ENCODE results near the gene RPS8. TPM values are rescaled to one million over a fixed set of nuclear protein-coding genes. Genes with fewer than 3 reads are reported as not detected.
"Not testable (repeated sequence)": the region's sequence is repeated elsewhere in the genome, so short reads cannot be mapped to it uniquely, and the experiment has no call there.

Gene RPS8
- polyA plus RNA-seq, 3 donors = 2,201 to 2,252 (median 2,214) TPM

GRCh38 chr1:44801491-44802305 lies 26.4 kb downstream of the RPS8 start:
- DNase-seq (ENCODE audit: low read depth in 3 of 3, low spot score in 2 of 3) = no peak

DNA sequence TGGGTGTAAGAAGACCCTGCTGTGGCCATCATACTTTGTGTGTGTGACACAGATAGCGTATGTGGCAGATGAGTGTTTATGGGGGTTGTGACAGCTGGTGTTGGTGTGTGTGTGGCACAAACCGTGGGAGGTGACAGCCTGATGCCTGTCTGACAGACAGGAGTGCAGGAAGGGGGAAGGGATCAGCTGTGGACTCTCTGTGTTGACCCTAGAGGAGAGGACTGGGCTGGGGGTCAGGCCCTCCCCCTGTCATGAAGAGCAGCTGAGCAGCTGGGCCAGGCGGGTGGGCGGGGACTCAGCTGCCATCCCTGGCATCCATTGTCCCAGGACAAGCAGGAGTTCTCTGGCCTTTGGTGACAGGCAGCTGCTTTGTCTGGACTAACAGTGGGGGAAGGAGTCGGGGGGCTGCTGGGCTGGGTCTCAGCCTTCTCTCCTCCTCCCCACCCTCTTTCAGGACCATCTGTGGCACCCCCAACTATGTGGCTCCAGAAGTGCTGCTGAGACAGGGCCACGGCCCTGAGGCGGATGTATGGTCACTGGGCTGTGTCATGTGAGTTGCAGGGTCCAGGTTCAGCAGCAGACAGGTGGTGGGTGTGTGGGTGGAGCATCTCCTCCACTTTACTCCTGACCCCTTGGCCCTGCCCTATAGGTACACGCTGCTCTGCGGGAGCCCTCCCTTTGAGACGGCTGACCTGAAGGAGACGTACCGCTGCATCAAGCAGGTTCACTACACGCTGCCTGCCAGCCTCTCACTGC lies 27.1 kb downstream of the RPS8 start:
- no peak for DNase-seq (ENCODE audit: low read depth in 3 of 3, low spot score in 2 of 3)

DNA sequence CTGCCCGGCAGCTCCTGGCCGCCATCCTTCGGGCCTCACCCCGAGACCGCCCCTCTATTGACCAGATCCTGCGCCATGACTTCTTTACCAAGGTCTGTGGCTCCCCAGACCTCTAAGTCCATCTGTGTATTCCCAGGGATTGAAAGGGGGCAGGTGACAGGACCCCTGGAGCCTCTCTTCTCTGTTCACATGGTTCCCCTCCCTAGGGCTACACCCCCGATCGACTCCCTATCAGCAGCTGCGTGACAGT lies 27.6 kb downstream of the RPS8 start:
- DNase-seq (ENCODE audit: low read depth in 3 of 3, low spot score in 2 of 3) = no peak

DNA sequence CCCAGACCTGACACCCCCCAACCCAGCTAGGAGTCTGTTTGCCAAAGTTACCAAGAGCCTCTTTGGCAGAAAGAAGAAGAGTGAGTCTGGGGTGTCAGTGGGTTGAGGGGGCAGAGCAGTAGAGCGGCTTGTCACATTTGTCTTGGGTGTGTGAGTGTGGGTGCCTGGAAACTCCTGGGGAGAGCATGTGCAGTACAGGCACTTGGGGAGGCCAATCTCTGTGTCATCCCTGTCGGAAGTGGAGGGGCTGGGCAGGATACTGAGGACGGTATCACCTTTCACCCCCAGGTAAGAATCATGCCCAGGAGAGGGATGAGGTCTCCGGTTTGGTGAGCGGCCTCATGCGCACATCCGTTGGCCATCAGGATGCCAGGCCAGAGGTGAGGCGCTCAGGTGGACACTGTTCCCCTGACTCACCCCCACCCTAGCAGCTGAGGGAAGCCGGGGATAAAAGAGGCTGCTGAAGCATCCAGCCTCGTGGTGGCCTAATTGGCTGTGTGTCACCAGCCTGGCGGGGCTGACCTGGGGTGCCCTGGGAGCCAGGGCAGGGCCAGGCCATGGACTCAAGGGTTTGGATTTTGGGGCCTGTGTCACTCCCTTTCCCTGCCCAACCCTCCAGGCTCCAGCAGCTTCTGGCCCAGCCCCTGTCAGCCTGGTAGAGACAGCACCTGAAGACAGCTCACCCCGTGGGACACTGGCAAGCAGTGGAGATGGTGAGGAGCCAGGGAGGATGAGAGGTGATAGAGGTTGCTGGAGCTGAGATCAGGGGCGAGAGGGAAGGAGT lies 28.2 kb downstream of the RPS8 start:
- DNase-seq (ENCODE audit: low read depth in 3 of 3, low spot score in 2 of 3) = no peak

DNA sequence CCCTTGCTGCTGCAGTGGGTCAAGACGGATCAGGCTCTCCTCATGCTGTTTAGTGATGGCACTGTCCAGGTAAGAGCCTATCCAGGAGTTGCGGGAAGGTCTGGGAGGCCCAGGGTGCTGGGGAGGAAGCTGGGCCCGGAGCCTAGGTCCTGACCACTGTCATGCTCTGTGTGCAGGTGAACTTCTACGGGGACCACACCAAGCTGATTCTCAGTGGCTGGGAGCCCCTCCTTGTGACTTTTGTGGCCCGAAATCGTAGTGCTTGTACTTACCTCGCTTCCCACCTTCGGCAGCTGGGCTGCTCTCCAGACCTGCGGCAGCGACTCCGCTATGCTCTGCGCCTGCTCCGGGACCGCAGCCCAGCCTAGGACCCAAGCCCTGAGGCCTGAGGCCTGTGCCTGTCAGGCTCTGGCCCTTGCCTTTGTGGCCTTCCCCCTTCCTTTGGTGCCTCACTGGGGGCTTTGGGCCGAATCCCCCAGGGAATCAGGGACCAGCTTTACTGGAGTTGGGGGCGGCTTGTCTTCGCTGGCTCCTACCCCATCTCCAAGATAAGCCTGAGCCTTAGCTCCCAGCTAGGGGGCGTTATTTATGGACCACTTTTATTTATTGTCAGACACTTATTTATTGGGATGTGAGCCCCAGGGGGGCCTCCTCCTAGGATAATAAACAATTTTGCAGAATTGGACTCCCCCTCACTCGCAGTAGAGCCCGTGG lies 30.1 kb downstream of the RPS8 start:
- no peak for DNase-seq (ENCODE audit: low read depth in 3 of 3, low spot score in 2 of 3)

GRCh38 chr1:44806025-44806703 lies 30.8 kb downstream of the RPS8 start:
- DNase-seq (ENCODE audit: low read depth in 3 of 3, low spot score in 2 of 3) = no peak

GRCh38 chr1:44806704-44807363 lies 31.5 kb downstream of the RPS8 start, which contains the start of gene DYNLT4:
Gene DYNLT4 (minus strand): TSS chr1:44807351. CDS start chr1:44806668, 683 bp downstream.
- DNase-seq (ENCODE audit: low read depth in 3 of 3, low spot score in 2 of 3) = no peak

DNA sequence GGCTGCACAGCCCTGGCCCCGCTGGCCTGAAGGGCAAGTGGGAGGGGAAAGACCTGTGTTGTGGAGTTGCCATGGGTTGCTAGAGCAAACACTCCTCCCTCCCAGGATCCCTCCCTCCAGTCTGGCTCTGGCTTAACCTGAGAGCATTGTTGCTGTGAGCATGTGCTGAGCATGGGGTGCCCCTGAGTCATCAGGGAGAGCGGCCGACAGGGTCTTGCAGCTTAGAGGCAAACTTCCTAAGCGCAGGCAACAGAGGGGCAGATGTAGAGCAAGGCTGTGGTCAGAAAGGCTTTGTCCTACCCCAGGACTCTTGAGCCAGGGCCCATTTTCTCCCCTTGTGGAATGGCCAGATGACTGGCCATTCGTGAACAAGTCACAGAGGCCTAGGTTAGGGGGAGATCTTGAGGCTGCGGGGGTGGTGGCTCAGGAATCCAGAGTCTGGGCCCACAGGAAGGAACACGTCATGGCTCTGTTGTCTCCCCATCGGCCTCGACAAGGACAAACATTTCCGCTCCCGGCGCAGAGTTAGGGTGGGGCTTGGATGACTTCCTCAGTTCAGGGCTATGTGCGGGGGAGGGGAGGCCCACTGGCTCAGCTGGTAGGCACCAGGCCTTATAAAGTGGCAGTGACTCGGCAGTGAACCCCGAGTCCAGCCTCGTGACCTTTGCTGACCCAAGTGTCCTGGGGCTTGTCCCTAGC lies 32.2 kb downstream of the RPS8 start:
- DNase-seq (ENCODE audit: low read depth in 3 of 3, low spot score in 2 of 3) = peak; percentile 78 to 84 (median 82)

DNA sequence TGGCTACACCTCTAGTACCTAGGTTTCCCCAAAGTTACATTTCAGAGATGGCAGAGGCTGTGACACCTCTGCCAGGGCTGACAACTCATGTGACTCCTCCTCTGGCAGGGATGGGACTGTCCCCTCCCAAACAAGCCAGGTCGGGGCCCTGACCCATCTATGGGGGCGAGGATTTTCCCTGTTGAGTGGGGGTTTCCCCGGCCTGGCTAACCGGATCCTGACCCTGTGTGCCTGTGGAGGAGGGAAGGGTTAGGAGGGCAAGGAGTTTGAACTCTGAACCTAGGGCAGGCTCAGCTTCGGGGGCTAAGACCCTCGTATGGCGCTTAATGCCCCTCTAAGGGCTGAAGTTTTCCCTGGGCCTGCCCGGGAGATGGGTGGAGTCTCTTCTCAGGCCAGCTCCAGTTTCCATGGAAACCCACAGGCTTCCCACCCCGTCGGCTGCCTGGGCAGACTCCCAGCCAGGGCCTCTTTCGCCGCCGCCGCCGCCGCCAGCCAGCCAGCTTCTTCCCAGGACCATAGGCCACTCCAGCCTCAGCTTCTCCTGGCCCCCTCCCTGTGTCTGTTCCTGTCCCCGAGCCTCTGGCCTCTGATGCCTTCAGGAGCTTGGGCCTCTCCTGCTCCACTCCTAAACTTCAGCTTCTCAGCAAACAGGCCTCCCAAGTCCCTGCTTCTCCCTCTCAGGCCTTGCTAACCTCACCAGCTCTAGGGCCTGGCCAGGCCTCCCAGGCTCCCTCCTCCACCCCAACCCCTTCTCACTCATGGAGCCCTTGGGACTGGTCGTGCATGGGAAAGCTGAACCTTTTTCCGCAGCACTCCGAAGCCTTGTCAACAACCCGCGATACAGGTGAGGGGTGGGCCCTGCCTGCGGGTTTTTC lies 33.0 kb downstream of the RPS8 start, which contains the start of gene BTBD19:
TSS of gene BTBD19 (plus strand) at position 461 of the 875 bp plus-strand sequence. CDS start at position 759, 298 bp downstream.
- peak in 1 of 3 donors; percentile 79 for DNase-seq (ENCODE audit: low read depth in 3 of 3, low spot score in 2 of 3)

DNA sequence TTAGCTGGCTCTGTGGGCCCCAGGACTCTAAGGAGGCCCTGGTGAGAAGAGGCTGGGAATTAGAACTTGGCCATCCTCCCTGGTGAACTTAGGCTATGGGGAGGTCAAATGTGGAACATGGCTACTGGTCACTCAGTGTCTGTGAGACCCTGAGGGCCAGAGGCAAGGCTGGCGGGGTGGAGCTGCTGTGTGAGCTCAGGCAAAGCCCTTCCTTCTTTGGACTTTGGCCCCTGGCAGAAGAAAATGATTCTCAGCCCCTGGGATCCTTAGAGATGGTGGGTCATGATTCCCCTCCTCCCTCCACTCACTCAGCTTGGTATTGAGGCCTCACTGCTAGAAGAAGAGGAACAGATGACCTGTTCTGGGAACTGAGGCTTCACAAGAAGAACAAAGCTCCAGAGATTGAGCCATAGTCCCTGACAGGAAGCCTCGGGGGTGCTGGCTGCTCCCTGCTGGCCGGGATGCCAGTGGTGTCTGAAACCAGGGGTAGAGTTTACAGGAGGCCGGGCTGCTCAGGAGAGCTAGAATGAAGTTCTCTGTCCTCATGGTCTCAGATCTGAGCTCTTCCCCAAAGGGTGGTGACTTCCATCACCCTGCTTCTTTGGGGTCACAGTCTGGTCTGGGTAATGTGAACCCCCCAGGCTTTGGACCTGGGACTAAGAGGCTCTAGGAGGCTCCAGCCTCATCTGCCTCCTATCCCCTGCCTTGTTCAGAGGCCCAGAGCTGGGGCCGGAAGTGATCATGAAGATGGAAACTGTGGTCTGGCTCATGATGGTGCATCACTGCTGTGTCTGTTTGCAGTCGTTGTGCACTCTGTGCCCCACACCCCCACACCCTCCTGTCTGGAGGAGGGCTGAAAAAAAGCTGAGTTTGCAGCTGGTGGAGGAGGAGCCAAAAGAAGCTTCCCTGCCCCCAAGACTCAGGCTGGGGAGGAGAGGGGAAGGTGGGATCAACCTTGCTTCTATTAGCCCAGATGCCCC lies 33.9 kb downstream of the RPS8 start:
- DNase-seq (ENCODE audit: low read depth in 3 of 3, low spot score in 2 of 3) = no peak

- DNase-seq (ENCODE audit: low read depth in 3 of 3, low spot score in 2 of 3) = no peak
These were observed 34.9 kb downstream of the RPS8 start for GRCh38 chr1:44810101-44810761.

DNA sequence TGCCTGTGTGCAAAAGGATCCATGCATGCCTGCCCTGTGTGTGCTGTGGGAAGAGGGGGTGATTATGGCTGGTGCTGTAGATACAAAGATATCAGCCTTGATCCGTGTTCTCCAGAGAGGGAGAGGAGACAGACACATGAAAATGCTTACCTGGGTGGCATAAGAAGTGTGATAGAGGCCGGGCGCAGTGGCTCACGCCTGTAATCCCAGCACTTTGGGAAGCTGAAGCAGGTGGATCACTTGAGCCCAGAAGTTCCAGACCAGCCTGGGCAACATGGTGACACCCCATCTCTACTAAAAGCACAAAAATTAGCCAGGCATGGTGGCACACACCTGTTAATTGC lies 35.4 kb downstream of the RPS8 start:
- DNase-seq (ENCODE audit: low read depth in 3 of 3, low spot score in 2 of 3) = not testable (repeated sequence)

DNA sequence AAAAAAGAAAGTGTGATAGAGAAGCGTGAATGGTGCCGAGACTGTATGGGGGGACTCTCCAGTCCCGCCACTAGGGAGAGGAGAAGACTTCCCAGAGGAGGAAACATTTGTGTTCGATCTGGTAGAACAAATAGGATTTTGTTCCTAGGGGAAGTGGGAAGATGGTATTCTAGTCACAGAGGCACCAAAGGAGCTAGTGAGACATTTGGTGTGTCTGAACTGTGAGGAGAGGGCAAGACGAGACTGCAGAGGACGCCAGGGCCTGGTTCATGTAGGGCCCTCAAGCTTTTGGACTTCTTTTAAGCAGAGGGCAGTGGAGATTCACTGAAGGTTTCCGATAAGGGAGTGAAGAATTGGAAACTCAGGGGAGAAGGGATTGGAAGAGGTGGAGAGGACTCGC lies 35.9 kb downstream of the RPS8 start:
- DNase-seq (ENCODE audit: low read depth in 3 of 3, low spot score in 2 of 3) = no peak

GRCh38 chr1:44812822-44813543 lies 37.6 kb downstream of the RPS8 start:
- no peak for DNase-seq (ENCODE audit: low read depth in 3 of 3, low spot score in 2 of 3)

- DNase-seq (ENCODE audit: low read depth in 3 of 3, low spot score in 2 of 3) = not testable (repeated sequence)
These were observed 40.6 kb downstream of the RPS8 start for GRCh38 chr1:44815926-44816325.

- no peak for DNase-seq (ENCODE audit: low read depth in 3 of 3, low spot score in 2 of 3)
These were observed 42.0 kb downstream of the RPS8 start for GRCh38 chr1:44817307-44817706.
